ENCODE measurements around the gene CRYBG2.
"Not testable (repeated sequence)": the region's sequence is repeated elsewhere in the genome, so short reads cannot be mapped to it uniquely, and the experiment has no call there.

Gene CRYBG2, protein sequence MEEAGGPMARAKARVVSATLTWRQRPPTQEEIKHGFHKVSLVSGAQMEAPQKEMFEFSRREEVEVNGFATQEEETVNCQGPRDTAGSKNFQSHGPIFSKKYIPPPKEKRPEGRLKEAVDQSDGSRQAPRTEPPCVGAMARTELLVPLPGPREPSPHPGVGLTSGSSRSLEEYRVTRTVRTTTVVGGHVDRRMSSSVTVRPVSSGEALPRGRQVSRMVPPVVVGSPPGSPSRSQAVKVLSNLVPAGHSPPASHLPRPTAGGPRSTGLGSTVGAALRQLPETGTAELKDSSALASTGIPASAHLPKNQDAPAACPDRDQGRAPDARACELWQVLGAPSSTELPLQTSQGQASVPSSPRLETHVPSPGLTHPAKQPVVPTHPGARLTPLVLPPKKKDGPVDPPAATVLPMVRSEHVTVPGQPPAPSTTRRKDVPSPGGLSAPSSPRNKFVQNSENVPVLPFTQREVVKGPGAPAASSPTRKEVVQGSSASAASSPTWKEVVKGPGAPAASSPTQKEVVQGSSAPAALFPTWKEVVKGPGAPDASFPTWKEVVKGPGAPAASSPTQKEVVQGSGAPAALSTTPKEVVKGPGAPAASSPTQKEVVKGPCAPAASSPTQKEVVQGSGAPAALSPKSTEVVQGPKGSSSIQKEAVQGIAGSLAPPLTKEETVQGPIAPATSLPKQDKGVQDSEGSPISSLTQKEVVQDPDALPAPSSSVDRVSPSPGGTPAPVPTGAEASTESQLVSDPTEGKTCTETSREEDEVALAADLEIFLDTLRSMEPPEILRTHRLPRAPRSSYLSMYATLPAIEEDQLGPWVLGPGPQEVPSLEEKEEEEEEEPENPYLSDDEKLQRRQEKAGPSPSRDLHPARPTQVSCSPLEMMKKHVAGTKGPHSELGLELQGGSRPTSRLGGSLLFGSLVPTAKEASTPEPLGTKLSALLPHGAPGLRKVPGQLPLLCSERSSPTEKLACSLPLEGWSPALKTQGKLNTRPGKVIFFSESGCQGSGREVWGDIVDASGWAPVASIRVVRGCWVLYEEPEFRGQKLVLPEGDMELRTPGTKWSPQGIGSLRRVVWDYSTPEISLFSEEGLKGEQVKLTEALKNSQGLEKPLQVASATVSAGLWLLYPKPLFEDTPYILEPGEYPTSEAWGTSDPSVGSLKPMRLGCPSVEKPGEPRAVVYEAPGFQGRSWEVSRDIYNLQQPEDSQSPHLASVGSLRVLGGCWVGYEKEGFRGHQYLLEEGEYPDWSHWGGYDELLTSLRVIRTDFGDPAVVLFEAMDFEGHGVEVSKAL (N-terminal part only)

GRCh38 chr1:26353976-26354820, at the start of gene CRYBG2:
Gene CRYBG2, minus strand, starts transcription at chr1:26354130. Its CDS starts 7,473 bp downstream, at chr1:26346657.
- no peak for DNase-seq (ENCODE audit: low read depth)

DNA sequence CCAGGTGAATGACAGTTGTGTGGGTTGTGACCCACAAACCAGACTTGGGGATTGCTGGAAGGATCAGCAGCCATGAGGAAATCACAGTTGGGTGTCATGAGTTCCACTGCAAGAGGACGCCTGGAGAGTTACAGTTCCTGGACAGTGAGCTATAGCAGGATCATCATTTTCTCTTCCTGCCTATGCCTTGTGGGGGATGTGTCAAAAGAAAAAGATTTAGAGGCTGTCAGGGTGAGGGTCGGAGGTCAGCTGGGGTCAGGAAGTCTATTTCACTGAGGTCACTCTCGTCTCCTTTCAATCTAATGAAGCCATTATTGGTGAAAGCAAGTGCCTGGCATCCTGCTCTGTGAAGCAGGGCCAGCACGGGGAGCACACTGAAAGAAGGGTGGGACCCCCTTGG, 49.7 kb upstream of the CRYBG2 start:
- no peak for DNase-seq (ENCODE audit: low read depth)

GRCh38 chr1:26401891-26402290, 48.0 kb upstream of the CRYBG2 start:
- no peak for DNase-seq (ENCODE audit: low read depth)

DNA sequence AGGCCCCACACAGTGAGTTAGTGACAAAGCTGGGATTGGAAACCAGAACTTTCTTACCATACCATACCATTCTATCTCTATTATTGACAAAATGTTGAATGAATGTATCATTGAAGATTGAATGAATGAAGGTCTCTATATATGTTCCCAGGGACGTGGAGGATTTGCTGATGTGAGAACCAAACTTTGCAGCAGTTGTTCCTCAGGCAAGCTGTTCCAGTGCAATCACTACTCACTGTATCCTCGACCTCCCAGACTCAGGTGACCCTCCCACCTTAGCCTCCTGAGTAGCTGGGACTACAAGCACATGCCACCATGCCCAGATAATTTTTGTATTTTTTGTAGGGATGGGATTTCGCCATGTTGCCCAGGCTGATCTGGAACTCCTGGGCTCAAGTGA, 45.1 kb upstream of the CRYBG2 start:
- no peak for DNase-seq (ENCODE audit: low read depth)

DNA sequence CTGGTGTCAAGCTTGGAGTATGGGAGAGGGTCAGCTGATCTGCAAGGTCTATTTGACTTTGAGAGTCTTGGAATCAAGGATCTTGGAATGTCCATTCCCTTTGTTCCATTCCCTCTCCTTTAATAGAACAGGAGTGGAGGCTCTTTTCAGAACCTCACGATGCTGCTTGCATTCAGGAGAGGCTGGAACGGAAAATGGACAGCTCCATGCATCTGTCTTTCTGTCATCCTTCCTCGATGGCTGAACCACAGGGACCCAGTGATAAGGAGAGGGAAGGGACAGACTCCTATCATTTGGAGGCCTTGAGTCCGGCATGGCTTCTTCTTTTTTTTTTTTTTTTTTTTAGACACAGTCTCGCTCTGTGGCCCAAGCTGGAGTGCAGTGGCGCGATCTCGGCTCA, 41.8 kb upstream of the CRYBG2 start:
- DNase-seq (ENCODE audit: low read depth): no peak

- DNase-seq (ENCODE audit: low read depth): peak; percentile 65
Measured at GRCh38 chr1:26391450-26391849, 37.5 kb upstream of the CRYBG2 start.

DNA sequence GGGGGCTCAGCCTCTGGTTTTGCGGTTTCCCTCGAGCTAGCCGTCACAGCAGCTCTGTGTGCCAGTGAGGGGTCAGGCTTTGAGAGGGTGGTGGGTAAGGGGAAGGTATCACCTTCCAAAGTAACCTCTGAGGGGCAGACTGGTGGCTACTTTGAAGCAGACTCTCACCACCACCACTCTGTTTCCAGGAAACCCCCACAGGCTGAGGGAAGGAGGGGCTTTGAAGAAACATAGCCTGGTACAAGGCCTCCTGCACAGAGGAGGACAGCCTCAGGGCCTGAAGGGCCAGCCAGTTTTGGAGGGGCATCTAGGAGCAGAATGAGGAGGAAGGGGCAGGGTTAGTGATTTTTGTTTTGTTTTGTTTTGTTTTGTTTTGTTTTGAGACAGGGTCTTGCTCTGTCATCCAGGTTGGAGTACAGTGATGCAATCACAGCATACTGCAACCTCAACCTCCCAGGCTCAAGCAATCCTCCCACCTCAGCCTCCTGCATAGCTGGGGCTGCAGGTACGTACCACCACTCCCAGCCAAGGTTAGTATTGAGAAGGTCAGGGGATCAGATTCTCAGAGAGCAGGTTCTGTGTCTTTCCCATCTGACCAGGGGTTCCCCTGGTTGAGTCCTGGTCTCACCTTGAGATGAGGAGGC, 35.8 kb upstream of the CRYBG2 start:
- no peak for DNase-seq (ENCODE audit: low read depth)

- peak; percentile 29 for DNase-seq (ENCODE audit: low read depth)
Measured at GRCh38 chr1:26388791-26389445, 35.0 kb upstream of the CRYBG2 start.

- DNase-seq (ENCODE audit: low read depth): peak; percentile 67
Measured at GRCh38 chr1:26387447-26387846, 33.5 kb upstream of the CRYBG2 start.

DNA sequence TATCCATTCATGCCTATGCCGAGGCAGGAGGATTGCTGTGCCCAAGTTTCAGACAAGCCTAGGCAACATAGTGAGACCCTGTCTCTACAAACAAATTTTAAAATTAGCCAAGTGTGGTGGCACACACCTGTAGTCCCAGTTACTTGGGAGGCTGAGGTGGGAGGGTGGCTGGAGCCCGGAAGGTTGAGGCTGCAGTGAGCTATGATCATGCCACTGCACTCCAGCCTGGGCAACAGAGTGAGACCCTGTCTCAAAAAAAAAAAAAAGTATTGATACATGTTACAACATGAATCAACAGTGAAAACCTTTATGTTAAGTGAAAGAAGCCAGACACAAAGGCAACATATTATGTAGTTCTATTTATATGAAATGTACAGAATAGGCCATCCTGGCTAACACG, 31.1 kb upstream of the CRYBG2 start:
- not testable (repeated sequence) for DNase-seq (ENCODE audit: low read depth)

DNA sequence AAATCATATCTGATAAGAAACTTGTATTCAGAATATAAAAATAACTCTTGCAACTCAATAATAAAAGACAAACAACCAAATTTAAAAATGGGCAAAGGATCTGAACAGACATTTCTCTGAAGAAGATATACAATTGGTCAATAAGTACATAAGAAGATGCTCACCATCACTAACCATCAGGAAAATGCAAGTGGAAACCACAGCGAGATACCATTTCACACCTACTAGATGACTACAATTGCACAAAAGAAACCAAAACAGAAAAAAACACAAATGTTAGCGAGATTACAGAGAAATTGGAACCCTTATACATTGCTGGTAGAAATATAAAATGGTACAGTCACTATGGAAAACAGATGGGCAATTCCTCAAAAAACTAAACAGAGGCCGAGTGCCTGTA, 30.1 kb upstream of the CRYBG2 start:
- DNase-seq (ENCODE audit: low read depth): no peak

DNA sequence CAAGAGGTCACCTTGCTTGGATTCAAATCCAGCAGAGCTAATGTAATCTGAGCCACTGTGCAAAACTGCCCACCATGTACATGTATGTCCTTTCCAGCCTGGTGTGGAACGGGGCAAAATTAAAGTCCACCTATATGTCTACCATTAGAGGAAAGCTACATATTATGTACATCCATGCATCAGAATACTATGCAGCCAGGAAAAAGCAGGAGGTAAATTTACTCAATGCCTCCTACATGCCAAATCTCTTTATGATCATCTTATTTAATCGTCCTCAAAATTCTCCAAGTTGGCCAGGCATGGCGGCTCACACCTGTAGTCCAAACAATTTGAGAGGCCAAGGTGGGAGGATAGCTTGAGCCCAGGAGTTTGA, 24.9 kb upstream of the CRYBG2 start:
- no peak for DNase-seq (ENCODE audit: low read depth)

GRCh38 chr1:26378088-26378878, 24.4 kb upstream of the CRYBG2 start:
- peak; percentile 98 for DNase-seq (ENCODE audit: low read depth)

DNA sequence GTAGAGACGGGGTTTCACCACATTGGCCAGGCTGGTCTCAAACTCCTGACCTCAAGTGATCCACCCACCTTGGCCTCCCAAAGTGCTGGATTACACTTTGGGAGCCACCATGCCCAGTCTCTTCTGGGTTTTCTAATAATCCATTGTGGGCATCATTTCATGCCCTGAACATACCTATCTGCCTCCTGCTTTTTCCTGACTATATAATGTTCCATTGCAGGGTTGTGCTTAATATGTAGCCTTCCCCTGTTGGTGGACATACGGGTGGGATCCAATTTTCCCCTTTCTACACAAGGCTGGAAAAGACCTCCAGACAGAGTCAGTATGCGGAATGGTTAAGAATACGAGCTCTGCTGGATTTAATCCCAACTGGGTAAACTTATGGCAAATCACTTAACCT, 22.1 kb upstream of the CRYBG2 start:
- no peak for DNase-seq (ENCODE audit: low read depth)

GRCh38 chr1:26375081-26375480, 21.2 kb upstream of the CRYBG2 start:
- DNase-seq (ENCODE audit: low read depth): peak; percentile 16

- DNase-seq (ENCODE audit: low read depth): not testable (repeated sequence)
Measured at GRCh38 chr1:26374361-26374760, 20.4 kb upstream of the CRYBG2 start.

DNA sequence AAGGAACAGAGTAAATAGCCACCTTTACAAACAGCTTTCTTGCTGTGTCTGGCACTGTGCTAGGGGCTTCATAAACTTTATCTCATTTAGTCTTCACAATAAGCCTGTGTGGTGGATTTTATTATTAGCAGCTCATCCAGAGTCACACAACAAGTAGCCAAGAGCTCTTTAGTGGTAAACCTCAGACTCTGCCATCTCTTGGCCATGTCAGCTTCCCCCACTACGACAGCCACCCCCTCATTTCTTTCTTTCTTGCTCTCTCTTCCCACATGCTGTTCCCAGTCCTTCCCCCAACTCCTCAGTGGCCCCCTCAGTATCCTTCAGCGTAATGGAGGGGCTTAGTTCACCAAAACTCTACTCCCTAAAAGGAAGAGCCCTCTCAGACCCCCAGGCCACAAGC, 19.9 kb upstream of the CRYBG2 start:
- DNase-seq (ENCODE audit: low read depth): no peak

GRCh38 chr1:26373281-26373680, 19.4 kb upstream of the CRYBG2 start:
- no peak for DNase-seq (ENCODE audit: low read depth)

DNA sequence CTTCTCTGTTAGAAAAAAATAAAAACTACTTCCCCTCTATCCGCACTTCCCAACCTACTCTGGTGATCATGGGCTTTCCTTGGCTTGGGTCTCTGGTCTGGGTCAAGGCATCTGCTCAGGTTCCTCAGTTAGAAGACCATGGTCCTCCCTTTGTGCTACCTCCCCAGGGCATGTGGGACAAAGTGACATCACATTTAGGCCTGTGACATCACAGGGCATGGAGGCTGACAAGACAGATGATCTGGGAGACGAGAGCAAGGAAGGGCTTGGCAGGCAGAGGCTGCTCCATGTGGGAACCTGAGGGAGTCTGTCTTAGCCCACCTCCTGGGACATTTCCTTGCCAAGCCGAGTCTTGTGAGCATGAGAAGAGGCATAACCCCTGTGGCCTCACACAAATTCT, 18.7 kb upstream of the CRYBG2 start, which contains the start of gene ZNF683:
ZNF683 (minus strand) TSS at position 140 of the 400 bp plus-strand sequence. CDS start 4,179 bp downstream, outside the sequence.
- not testable (repeated sequence) for DNase-seq (ENCODE audit: low read depth)

Measured in iris pigment epithelial cell (primary cell).